Skin of body (tissue), 3 donors: Measurements from ENCODE around the gene CDH23. TPM values are rescaled to one million over a fixed set of nuclear protein-coding genes. Genes with fewer than 3 reads are reported as not detected.
"Not testable (repeated sequence)": the region's sequence is repeated elsewhere in the genome, so short reads cannot be mapped to it uniquely, and the experiment has no call there.

ENCODE experiments used
- DNase-seq: peaks from one replicate; lab custom pipeline; 2025; lab: John Stamatoyannopoulos, UW
- small RNA-seq: library from RNA; depleted of rRNA; stranded (forward); fragments of <200 nt; gene quantifications from one replicate; pipeline ENCODE3, GENCODE V24; 2014; ENCODE audit warnings: low replicate concordance
- total RNA-seq: library from RNA; depleted of rRNA; stranded (reverse); fragments of >200 nt; gene quantifications from one replicate; pipeline ENCODE4 v1.2.3, GENCODE V29; 2014

CDH23 gene
- total RNA-seq, 1 donor from 2014 or later = 6.3 TPM

DNA sequence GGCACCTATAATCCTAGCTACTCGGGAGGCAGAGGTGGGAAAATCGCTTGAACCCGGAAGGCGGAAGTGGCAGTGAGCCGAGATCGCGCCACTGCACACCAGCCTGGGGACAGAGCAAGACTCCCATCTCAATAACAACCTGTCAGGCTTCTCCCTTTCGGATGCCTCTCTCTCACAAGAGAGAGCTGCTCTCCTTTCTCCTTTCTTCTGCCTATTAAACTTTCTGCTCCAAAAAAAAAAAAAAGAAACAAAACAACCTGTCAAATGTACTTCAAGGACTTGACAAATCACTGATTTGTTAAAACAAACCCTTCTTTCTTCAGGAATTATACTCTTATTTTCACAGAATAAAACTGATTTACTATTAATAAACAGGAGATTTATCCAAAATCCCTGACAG is 450.7 kb downstream of the CDH23 start:
- no peak for DNase-seq

DNA sequence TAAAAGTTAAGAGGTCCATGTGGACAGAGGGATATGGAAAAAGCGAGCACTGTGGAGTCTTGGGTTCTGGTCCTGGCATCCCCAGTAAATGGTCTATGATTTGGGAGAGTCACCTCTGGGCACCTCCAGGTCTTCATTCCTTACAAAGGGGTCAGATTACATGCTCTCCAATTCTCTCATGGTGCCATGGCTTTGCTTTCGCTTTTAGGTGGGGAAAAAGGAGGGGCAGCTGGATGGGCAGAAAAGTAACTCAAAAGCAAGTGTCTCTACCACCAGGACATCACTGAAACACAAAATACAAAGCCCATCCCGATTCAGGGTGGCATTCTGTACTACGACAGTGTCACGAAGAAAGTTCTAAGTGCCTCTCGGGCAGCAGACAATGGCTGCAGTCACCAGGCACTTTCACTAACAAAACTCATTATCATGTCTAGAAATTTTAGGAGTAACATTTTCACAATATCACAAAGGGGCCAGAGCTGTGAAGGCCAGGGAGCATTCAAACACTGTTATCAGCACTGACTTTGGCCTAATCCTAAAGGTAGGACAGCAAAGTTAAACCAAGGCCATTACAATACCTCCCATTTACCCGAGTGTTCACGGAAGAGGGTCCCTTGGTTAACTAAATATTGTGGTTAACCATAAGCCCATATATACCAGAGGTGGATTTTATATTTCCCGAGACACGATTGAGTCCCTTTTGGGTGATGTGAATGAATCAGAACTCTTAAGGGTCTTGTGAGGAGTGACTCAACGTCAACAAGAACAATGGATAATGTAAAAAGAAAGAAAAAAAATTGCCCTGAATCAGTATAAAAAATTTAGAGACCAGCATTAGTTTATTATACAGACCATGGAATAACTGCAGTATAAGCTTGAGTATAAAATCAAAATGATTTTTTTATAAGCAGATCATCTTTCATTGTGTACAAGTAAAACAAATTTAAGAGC is 451.9 kb downstream of the CDH23 start:
- no peak for DNase-seq

DNA sequence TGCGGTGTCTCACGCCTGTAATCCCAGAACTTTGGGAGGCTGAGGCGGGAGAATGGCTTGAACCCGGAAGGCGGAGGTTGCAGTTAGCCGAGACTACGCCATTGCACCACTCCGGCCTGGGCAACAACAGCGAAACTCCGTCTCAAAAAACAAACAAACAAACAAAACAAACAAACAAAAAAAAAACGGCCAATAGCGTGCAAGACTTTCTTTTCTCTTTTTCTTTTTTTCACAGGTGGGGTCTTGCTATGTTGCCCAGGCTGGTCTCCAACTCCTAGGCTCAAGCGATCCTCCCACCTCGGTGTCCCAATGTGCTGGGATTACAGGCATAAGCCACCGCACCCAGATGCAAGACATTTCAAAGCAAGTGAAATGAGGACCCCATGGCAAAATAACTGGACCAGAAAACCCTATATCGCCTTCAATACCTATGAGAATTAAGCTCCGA is 452.8 kb downstream of the CDH23 start:
- no peak for DNase-seq

DNA sequence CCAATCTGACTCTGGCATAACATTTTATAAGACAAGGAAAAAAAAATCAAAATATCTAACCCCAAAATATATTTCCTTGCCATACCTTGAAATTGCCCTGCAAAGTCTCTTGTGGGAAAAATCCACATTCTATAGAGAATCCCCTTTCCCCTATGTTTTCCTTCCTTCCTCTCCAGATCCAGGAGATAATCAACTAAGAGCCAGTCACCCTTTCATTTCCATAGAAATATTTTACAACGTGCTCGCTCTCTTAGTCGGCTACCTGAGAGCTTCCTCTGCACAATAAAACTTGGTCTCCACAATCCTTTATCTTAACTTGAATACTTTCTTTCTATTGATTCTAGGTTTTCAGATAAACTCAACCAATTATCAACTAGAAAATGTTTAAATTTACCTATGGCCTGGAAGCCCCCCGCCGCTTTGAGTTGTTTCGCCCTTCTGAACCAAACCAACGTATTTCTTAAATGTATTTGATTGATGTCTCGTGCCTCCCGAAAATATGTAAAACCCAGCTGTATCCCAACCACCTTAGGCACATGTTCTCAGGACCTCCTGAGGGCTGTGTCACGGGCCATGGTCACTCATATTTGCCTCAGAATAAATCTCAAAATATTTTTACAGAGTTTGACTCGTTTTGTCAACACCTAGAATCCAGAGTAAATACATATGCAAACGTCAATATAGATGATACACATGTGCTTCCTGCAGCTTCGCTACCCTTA is 453.5 kb downstream of the CDH23 start:
- DNase-seq = no peak

DNA sequence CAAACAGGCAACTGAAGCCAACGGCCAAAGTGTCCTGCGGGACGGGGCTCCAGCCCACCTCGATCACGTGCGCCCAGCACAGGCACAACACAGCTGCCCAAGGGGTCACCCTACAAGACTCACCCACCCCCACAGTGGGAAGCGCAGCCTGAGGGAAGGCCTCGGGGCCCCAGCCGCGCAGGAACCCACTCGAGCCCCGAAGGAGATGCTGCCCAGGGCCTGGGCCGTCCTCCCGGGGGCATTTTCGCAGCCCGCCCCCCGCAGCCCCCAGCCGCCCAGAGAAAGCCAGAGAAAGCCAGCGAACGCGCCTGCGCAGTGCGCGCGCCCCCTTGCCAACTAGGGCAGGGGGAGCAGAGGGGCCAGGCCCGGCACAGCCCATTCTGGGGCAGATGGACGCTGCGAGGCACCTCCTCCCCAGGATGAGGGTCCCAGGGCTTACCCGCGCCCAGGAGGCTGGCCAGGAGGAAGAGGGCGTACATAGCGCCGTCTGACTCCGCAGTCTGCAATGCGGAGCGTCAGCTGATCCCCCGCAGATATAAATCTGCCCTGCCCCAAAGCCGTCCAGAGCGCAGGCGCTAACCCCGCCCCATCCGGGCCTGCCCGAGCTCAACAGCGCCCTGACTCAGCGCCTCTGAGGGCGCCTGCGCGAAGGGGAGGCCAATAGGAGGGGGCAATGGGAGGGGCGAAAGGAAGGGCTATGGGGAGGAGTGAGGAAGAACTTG is 454.2 kb downstream of the CDH23 start, which contains the start of gene PSAP:
Gene PSAP (minus strand): TSS at position 509 of the 722 bp plus-strand sequence. CDS start 30 bp downstream, at position 479.
- DNase-seq = peak; percentile 95

DNA sequence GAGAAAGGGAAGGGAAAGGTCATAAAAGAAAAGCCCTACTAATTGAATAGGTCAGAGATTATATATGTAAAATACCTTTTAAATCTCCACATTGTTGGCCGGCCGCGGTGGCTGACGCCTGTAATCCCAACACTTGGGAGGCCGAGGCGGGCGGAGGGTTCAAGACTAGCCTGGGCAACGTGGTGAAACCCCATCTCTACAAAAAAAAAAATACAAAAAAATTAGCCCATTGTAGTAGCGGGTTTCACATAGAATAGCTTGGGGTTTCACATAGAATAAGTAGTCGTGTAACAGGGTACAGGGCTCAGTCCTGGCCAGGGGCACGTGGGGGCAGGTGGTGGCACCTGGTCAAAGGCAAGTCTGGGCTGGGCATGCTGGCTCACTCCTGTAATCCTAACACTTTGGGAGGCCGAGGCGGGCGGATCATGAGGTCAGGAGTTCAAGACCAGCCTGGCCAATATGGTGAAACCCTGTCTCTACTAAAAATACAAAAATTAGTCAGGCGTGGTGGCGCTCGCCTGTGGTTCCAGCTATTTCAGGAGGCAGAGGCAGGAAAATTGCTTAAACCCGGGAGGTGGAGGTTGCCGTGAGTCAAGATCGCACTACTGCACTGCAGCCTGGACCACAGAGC is 454.9 kb downstream of the CDH23 start:
- not testable (repeated sequence) for DNase-seq

DNA sequence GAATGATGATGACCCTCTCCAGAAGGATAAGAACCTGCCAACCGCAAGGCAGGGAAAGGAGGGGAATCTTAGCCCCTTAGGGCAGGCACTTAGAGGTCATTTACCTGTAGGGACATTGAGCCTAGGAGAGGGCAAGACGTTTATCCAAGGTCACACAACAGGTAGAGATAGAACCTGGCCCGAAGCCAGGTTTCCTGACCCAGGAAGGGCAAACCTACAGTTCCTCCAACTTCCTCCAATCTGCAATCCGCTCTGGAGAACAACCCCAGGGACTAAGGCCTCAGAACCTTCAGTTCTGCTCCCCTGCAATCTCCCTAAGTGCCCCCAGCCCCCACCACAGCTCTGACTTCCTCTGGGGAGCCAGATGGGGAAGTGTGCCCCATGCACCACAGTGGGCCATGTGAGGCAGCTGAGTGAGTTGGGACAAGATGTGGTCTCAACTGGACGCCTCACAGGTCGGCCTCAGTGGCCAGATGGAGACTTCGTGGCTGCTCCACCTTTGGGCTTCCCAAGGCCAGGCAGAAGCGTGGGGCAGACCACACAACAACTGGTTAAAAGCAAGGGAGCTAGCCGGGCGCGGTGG is 455.7 kb downstream of the CDH23 start:
- no peak for DNase-seq

DNA sequence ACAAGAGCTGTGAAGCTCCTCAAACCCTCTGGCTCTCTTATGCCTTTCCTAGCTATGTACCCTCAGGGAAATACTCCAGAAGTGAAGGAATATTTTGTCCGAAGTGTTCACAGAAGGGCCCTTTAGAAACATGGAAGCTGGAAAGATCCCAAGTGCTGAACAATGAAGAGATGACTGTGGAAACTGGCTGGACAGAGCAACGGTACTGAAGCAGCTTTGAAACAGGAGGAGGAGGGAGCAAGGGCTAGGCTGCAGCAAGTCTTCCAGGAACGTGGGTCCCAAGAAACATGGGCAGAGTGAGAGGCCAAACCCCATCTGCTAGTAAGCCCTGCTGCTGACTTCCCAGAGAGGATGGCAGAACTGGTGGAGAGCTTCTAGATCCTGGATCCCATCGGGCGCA is 457.3 kb downstream of the CDH23 start:
- DNase-seq = no peak

DNA sequence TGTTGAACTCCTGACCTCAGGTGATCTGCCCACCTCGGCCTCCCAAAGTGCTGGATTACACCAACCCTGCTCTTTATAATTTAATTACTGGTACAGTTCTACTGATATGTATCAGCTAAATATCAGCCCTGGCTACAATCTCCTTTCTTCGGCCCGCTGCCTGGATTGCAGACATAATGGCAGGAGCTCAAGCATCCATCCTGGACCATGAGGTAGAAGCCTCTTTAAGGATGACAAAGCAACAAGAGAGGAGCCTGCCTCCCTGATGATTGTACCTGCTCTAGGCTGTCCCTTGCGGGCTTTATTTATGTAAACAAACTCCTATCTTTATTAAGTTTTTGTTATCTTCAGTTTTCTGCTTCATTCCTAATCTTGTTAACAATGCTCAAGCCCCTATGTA is 459.9 kb downstream of the CDH23 start:
- DNase-seq = no peak

DNA sequence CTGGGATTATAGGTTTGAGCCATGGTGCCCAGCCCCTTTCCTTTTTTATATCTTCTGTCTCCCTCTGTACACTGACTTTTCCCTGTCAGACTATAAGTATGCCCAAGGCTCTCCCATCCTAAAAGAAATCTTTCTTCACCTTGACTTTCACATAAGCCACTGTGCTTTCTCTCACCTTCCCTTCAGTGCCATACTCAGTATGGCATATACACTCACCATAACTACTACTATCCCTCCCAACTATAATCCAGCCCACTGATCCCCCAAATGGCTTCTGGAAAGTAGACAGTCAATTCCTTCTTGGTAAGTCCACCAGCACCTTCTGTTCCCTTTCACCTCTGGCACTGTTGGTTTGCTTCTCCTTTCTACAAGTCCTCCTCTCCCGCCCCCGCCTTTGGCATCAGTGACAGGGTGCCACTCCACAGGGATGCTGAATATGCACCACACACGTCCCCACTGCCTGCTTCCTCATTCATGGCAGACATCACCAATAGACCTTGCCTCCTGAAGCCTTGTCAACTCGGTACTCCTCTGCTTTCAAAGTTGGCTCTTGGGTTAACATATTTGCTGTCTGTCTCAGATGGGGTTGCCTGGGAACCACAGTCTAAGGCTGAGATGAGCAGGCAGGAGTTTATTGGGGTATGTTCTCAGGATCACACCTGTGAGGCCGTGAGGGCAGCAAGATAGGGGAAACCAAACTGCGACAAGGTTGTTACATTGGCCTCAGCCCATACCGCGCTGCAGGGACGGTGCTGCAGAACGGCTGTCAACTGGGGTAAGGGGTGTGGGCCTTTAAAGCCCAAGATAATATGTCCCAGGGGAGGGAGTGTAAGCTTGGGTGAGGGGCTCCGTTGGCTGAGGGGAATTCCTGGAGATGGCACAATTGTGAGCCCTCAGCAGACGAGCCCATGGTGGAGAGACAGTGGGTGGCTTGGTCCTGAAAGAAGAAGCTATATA is 461.5 kb downstream of the CDH23 start:
- DNase-seq = no peak

DNA sequence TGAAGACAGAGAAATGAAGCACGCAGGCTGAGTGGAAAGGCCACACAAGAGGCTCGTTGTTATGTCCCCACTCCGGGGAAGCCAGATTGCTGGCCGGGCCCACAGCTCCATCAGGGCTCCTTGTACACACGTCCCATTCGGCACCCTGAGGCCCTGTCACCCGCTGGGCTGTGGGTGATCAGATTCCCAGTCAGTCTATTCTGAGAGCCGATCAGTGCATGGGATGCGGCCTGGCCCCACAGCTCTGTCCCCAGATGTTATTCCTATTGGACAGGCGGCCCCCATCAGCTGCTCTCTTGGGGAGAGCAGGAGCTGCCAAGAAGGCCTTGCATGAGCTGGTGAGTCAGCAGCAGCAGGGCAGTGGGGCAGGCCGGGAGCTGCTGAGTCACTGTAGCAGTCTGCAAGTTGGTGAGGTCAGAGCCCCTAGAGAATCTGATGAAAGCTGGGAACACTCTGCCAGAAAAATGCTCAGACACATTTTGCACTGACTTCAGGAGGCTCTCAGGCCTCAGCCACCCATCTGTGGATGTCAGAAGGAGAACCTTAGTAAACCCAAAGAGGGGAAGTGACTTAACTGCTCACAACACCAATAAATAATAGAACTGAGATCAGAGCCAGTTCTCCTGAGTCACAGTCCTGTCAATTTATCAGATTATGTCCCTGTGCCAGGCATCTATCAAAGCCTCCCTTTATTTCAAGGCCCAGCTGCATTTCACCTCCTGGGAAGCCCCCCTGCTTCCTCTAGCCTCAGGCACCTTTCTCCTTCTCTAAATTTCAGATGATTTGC is 463.7 kb downstream of the CDH23 start:
- DNase-seq = peak; percentile 95

DNA sequence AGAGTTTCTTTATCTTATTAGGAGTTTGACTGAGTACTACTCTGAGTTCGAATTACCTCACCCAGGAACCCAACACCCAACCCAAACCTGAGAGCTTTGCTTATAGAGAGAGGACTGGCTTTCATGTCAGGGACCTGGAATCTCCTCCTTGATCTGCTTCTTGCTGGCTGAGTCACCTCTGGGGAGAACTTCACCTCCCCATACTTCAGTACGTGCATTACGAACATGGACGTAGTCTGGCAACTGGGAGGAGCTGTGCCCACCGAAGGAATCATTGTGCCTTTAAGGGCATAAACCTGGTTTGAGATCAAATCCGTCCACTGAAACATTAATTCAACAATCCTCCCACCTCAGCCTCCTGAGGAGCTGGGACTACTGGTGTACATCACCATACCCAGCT is 466.5 kb downstream of the CDH23 start:
- DNase-seq = no peak

DNA sequence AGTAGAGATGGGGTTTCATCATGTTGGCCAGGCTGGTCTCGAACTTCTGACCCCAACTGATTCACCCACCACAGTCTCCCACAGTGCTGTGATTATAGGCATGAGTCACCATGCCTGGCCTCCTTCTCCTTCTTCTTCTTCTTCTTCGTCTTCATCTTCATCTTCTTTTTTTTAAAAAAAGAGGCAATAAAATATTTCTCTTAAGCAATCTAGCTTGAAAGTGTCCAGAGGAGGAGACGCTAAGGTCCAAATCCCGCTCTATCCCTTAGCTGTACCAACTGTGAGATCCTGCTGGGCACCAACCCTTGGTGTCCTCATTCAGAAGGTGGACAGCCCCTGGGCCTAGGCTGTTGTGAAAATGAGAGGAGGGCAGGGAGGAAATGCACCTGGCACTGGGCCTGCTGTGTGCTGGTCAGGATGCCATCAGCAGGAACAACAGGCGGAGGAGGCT is 468.2 kb downstream of the CDH23 start:
- no peak for DNase-seq

Small RNA genes lying within 50 kb of the gene (small RNA-seq; reads per million reads assigned to genes)
- gene MIR7152 (not detected), gene RNU7-38P (not detected)

Other genes starting within 250 kb of the CDH23 start
- 11.2 TPM for gene UNC5B, start 184.3 kb upstream of the CDH23 start, total RNA-seq
- 2.2 TPM for gene SLC29A3, start 77.7 kb upstream of the CDH23 start, total RNA-seq